GM23338 (cell line): ENCODE data around the gene VLDLR. TPM values are rescaled to one million over a fixed set of nuclear protein-coding genes. Genes with fewer than 3 reads are reported as not detected.

ENCODE experiments used
- ATAC-seq: fragments of 200-7000 bp; cut with Tn5 transposase; 3 replicates; pipeline ENCODE4 v1.9.1; 2020
- DNase-seq: peaks from one replicate; pipeline ENCODE4 v3.0.0-alpha.2; 2015; ENCODE audit warnings: low spot score
- H2AFZ ChIP-seq: fragments of 200-600 bp; sonication (generic); 2 replicates; pipeline ENCODE4 v1.8.0; 2016; ENCODE audit warnings: antibody characterized with exemption, mild to moderate bottlenecking, moderate library complexity
- H3F3A ChIP-seq: fragments of 200-600 bp; sonication (generic); replicated peaks from 2 replicates; pipeline ENCODE4 v1.8.0; 2017; ENCODE audit warnings: antibody characterized with exemption, mixed run types, low read depth
- H3K27ac ChIP-seq: fragments of 200-600 bp; sonication (generic); 2 replicates; pipeline ENCODE4 v1.6.1; 2016; ENCODE audit warnings: low read depth
- H3K27me3 ChIP-seq: fragments of 200-600 bp; sonication (generic); 2 replicates; pipeline ENCODE4 v1.8.0; 2016; ENCODE audit warnings: mild to moderate bottlenecking, mixed run types, moderate library complexity; ENCODE audit not compliant: insufficient read depth
- H3K36me3 ChIP-seq: fragments of 200-600 bp; sonication (generic); 2 replicates; pipeline ENCODE4 v1.8.0; 2016; ENCODE audit warnings: mild to moderate bottlenecking; ENCODE audit not compliant: insufficient read depth
- H3K4me1 ChIP-seq: fragments of 200-600 bp; sonication (generic); 2 replicates; pipeline ENCODE4 v1.8.0; 2016; ENCODE audit warnings: mild to moderate bottlenecking, moderate library complexity; ENCODE audit not compliant: insufficient read depth
- H3K4me2 ChIP-seq: fragments of 200-600 bp; sonication (generic); 2 replicates; pipeline ENCODE4 v1.7.1; 2017; ENCODE audit warnings: mixed run types
- H3K4me3 ChIP-seq: fragments of 200-600 bp; sonication (generic); 2 replicates; pipeline ENCODE4 v1.6.1; 2016; ENCODE audit warnings: mixed run types
- H3K79me2 ChIP-seq: fragments of 200-600 bp; sonication (generic); replicated peaks from 2 replicates; pipeline ENCODE4 v1.8.0; 2017; ENCODE audit warnings: mild to moderate bottlenecking; ENCODE audit not compliant: insufficient read depth
- H3K9me2 ChIP-seq: fragments of 200-600 bp; sonication (generic); 2 replicates; pipeline ENCODE4 v1.8.0; 2017; ENCODE audit not compliant: insufficient read depth
- H4K20me1 ChIP-seq: fragments of 200-600 bp; sonication (generic); replicated peaks from 2 replicates; pipeline ENCODE4 v1.8.0; 2017; ENCODE audit warnings: mild to moderate bottlenecking; ENCODE audit not compliant: insufficient read depth
- H3K27ac Mint-ChIP-seq: 2 replicates; pipeline ENCODE4 v1.8.0; 2020; ENCODE audit warnings: inconsistent platforms, mild to moderate bottlenecking, moderate library complexity, mixed read lengths
- H3K27me3 Mint-ChIP-seq: 3 replicates; pipeline ENCODE4 v1.8.0; 2022; ENCODE audit warnings: low read depth, mild to moderate bottlenecking, moderate library complexity, mixed read lengths, inconsistent platforms; ENCODE audit not compliant: insufficient read depth, poor library complexity
- H3K36me3 Mint-ChIP-seq: 3 replicates; pipeline ENCODE4 v1.8.0; 2021; ENCODE audit warnings: low read depth, mild to moderate bottlenecking, inconsistent platforms, moderate library complexity, mixed read lengths
- H3K4me1 Mint-ChIP-seq: 3 replicates; pipeline ENCODE4 v1.8.0; 2020; ENCODE audit warnings: mild to moderate bottlenecking, inconsistent platforms, mixed read lengths
- H3K4me3 Mint-ChIP-seq: 3 replicates; pipeline ENCODE4 v1.8.0; 2021; ENCODE audit warnings: moderate library complexity, mild to moderate bottlenecking, inconsistent platforms, mixed read lengths
- H3K9me3 Mint-ChIP-seq: 3 replicates; pipeline ENCODE4 v1.8.0; 2020; ENCODE audit warnings: moderate library complexity, mild to moderate bottlenecking, inconsistent platforms, mixed read lengths
- ETS1 ChIP-seq: IDR thresholded peaks from 2 replicates; pipeline ENCODE4 v1.6.1; 2016; ENCODE audit warnings: antibody characterized with exemption
- EZH2 ChIP-seq: fragments of 200-600 bp; sonication (generic); IDR thresholded peaks from one replicate; pipeline ENCODE4 v1.8.0; 2017; ENCODE audit warnings: antibody characterized with exemption, mild to moderate bottlenecking, low read depth; ENCODE audit not compliant: unreplicated experiment
- EZH2phosphoT487 ChIP-seq: fragments of 200-600 bp; sonication (generic); IDR thresholded peaks from one replicate; pipeline ENCODE4 v1.8.1; 2018; ENCODE audit warnings: antibody characterized with exemption; ENCODE audit not compliant: unreplicated experiment
- JUNB ChIP-seq: IDR thresholded peaks from one replicate; pipeline ENCODE4 v1.6.1; 2016; ENCODE audit warnings: antibody characterized with exemption; ENCODE audit not compliant: unreplicated experiment
- NANOG ChIP-seq: IDR thresholded peaks from 2 replicates; pipeline ENCODE4 v1.6.1; 2016; ENCODE audit warnings: antibody characterized with exemption, borderline replicate concordance
- STAT1 ChIP-seq: IDR thresholded peaks from one replicate; pipeline ENCODE4 v1.6.1; 2016; ENCODE audit warnings: antibody characterized with exemption; ENCODE audit not compliant: unreplicated experiment
- ZNF114 ChIP-seq: fragments of 250-450 bp; sonication (Bioruptor Pico); IDR thresholded peaks from 2 replicates; pipeline ENCODE4 v1.5.0; 2020; ENCODE audit warnings: mild to moderate bottlenecking, moderate library complexity
- ZNF331 ChIP-seq: fragments of 250-450 bp; sonication (Bioruptor Pico); IDR thresholded peaks from 2 replicates; pipeline ENCODE4 v1.5.0; 2020; ENCODE audit warnings: low read depth, mild to moderate bottlenecking, moderate library complexity
- polyA plus RNA-seq: library from polyadenylated mRNA; unstranded; fragments of >200 nt; fragmentation: Nextera tagmentation; extraction: Ambion mirVana; gene quantifications from 2 replicates; pipeline ENCODE4 v1.2.1, GENCODE V29; 2016
- total RNA-seq: library from RNA; depleted of rRNA; stranded (reverse); fragments of >200 nt; shearing (Covaris generic); gene quantifications from 2 replicates; pipeline ENCODE4 v1.2.3, GENCODE V29; 2014
- TF ChIP-seq, protein P1 (sequence below): fragments of 250-450 bp; sonication (Bioruptor Pico); IDR thresholded peaks from 2 replicates; pipeline ENCODE4 v1.5.0; 2020; ENCODE audit warnings: mild to moderate bottlenecking, moderate library complexity
- TF ChIP-seq, protein P2 (sequence below), 2 experiments: fragments of 200-600 bp in 1 of 2; sonication (generic) in 1 of 2; conservative IDR thresholded peaks; 2 replicates each; pipeline versions ENCODE4 v1.5.1 to v1.6.1; 2016 to 2017; ENCODE audit warnings: antibody characterized with exemption in 2 of 2, low read depth in 2 of 2, mild to moderate bottlenecking in 2 of 2, moderate library complexity in 1 of 2
- TF ChIP-seq, protein P3 (sequence below): IDR thresholded peaks from one replicate; pipeline ENCODE4 v1.6.1; 2018; ENCODE audit warnings: antibody characterized with exemption; ENCODE audit not compliant: unreplicated experiment

VLDLR gene
- total and polyA plus RNA-seq, 2 experiments from 2014 or later = 14.9 to 49.8 TPM

- TF ChIP-seq, protein P1, sequence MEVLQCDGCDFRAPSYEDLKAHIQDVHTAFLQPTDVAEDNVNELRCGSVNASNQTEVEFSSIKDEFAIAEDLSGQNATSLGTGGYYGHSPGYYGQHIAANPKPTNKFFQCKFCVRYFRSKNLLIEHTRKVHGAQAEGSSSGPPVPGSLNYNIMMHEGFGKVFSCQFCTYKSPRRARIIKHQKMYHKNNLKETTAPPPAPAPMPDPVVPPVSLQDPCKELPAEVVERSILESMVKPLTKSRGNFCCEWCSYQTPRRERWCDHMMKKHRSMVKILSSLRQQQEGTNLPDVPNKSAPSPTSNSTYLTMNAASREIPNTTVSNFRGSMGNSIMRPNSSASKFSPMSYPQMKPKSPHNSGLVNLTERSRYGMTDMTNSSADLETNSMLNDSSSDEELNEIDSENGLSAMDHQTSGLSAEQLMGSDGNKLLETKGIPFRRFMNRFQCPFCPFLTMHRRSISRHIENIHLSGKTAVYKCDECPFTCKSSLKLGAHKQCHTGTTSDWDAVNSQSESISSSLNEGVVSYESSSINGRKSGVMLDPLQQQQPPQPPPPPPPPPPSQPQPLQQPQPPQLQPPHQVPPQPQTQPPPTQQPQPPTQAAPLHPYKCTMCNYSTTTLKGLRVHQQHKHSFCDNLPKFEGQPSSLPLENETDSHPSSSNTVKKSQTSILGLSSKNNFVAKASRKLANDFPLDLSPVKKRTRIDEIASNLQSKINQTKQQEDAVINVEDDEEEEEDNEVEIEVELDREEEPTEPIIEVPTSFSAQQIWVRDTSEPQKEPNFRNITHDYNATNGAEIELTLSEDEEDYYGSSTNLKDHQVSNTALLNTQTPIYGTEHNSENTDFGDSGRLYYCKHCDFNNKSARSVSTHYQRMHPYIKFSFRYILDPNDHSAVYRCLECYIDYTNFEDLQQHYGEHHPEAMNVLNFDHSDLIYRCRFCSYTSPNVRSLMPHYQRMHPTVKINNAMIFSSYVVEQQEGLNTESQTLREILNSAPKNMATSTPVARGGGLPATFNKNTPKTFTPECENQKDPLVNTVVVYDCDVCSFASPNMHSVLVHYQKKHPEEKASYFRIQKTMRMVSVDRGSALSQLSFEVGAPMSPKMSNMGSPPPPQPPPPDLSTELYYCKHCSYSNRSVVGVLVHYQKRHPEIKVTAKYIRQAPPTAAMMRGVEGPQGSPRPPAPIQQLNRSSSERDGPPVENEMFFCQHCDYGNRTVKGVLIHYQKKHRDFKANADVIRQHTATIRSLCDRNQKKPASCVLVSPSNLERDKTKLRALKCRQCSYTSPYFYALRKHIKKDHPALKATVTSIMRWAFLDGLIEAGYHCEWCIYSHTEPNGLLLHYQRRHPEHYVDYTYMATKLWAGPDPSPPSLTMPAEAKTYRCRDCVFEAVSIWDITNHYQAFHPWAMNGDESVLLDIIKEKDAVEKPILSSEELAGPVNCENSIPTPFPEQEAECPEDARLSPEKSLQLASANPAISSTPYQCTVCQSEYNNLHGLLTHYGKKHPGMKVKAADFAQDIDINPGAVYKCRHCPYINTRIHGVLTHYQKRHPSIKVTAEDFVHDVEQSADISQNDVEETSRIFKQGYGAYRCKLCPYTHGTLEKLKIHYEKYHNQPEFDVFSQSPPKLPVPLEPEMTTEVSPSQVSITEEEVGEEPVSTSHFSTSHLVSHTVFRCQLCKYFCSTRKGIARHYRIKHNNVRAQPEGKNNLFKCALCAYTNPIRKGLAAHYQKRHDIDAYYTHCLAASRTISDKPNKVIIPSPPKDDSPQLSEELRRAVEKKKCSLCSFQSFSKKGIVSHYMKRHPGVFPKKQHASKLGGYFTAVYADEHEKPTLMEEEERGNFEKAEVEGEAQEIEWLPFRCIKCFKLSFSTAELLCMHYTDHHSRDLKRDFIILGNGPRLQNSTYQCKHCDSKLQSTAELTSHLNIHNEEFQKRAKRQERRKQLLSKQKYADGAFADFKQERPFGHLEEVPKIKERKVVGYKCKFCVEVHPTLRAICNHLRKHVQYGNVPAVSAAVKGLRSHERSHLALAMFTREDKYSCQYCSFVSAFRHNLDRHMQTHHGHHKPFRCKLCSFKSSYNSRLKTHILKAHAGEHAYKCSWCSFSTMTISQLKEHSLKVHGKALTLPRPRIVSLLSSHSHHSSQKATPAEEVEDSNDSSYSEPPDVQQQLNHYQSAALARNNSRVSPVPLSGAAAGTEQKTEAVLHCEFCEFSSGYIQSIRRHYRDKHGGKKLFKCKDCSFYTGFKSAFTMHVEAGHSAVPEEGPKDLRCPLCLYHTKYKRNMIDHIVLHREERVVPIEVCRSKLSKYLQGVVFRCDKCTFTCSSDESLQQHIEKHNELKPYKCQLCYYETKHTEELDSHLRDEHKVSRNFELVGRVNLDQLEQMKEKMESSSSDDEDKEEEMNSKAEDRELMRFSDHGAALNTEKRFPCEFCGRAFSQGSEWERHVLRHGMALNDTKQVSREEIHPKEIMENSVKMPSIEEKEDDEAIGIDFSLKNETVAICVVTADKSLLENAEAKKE (CRISPR knock-in tag) = no peak
- no peak for TF ChIP-seq JUNB
Measured at GRCh38 chr9:2610985-2611384, 10.6 kb upstream of the VLDLR start (continued).

DNA sequence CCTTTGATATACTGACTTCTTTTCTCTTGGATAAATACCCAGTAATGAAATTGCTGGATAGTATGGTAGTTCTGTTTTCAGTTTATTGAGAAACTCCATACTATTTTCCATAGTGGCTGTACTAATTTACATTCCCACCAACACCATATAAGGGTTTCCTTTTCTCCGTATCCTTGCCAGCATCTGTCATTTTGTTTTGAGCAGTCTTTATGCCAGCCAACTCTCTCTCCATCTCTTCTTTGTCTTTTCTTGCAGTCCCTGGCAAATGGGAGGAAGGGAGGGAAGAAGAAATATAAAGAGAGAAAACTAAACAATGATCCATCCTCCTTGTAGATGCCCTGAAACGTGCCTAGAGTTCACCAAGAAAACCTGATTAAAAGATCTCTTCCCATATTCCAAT is 9.6 kb upstream of the VLDLR start:
- no peak for DNase-seq
- no peaks in the 10 kb centered on the region for H3K36me3 ChIP-seq
- H3K27me3 Mint-ChIP-seq = peaks cover 3% of the 10 kb centered on the region
- no peaks in the 10 kb centered on the region for H4K20me1 ChIP-seq
- 0 out of 2 replicates have a peak, but pooled peaks cover 6% of the 10 kb centered on the region for H3K9me2 ChIP-seq
- H3K9me3 Mint-ChIP-seq = no peaks in the 10 kb centered on the region
- peaks cover 6% of the 10 kb centered on the region; the same call in 2 of the 3 replicates for H3K36me3 Mint-ChIP-seq
- no peaks in the 10 kb centered on the region for H3F3A ChIP-seq
- no peak for ATAC-seq
- peaks cover 36% of the 10 kb centered on the region for H3K4me1 ChIP-seq
- peaks cover 56% of the 10 kb centered on the region for H3K4me1 Mint-ChIP-seq
- no peak overlapping the region for H3K4me2 ChIP-seq
- no peak overlapping the region for H2AFZ ChIP-seq
- H3K4me3 Mint-ChIP-seq = no peak overlapping the region
- no peak overlapping the region for H3K4me3 ChIP-seq
- H3K79me2 ChIP-seq = peaks cover 52% of the 10 kb centered on the region
- H3K27ac Mint-ChIP-seq = no peak overlapping the region
- H3K27me3 ChIP-seq = no peaks in the 10 kb centered on the region
- H3K27ac ChIP-seq = no peak overlapping the region
- TF ChIP-seq ZNF331 (no peak), NANOG (no peak), ETS1 (no peak), ZNF114 (CRISPR knock-in tag) (no peak), STAT1 (no peak), JUNB (no peak), EZH2 (no peak), EZH2phosphoT487 (no peak)
- TF ChIP-seq, protein P2, sequence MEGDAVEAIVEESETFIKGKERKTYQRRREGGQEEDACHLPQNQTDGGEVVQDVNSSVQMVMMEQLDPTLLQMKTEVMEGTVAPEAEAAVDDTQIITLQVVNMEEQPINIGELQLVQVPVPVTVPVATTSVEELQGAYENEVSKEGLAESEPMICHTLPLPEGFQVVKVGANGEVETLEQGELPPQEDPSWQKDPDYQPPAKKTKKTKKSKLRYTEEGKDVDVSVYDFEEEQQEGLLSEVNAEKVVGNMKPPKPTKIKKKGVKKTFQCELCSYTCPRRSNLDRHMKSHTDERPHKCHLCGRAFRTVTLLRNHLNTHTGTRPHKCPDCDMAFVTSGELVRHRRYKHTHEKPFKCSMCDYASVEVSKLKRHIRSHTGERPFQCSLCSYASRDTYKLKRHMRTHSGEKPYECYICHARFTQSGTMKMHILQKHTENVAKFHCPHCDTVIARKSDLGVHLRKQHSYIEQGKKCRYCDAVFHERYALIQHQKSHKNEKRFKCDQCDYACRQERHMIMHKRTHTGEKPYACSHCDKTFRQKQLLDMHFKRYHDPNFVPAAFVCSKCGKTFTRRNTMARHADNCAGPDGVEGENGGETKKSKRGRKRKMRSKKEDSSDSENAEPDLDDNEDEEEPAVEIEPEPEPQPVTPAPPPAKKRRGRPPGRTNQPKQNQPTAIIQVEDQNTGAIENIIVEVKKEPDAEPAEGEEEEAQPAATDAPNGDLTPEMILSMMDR (conservative IDR thresholded peaks at IDR 0.05; ENCODE audit: low read depth in 2 of 2) = no peak
- TF ChIP-seq, protein P3, sequence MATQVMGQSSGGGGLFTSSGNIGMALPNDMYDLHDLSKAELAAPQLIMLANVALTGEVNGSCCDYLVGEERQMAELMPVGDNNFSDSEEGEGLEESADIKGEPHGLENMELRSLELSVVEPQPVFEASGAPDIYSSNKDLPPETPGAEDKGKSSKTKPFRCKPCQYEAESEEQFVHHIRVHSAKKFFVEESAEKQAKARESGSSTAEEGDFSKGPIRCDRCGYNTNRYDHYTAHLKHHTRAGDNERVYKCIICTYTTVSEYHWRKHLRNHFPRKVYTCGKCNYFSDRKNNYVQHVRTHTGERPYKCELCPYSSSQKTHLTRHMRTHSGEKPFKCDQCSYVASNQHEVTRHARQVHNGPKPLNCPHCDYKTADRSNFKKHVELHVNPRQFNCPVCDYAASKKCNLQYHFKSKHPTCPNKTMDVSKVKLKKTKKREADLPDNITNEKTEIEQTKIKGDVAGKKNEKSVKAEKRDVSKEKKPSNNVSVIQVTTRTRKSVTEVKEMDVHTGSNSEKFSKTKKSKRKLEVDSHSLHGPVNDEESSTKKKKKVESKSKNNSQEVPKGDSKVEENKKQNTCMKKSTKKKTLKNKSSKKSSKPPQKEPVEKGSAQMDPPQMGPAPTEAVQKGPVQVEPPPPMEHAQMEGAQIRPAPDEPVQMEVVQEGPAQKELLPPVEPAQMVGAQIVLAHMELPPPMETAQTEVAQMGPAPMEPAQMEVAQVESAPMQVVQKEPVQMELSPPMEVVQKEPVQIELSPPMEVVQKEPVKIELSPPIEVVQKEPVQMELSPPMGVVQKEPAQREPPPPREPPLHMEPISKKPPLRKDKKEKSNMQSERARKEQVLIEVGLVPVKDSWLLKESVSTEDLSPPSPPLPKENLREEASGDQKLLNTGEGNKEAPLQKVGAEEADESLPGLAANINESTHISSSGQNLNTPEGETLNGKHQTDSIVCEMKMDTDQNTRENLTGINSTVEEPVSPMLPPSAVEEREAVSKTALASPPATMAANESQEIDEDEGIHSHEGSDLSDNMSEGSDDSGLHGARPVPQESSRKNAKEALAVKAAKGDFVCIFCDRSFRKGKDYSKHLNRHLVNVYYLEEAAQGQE = no peak
